GM21381 (cell line): ENCODE measurements around the gene DES.

ENCODE experiments used
- ATAC-seq: cut with Tn5 transposase; IDR thresholded peaks from one replicate; pipeline ENCODE4 v1.9.1; 2021; ENCODE audit warnings: mild to moderate bottlenecking, moderate library complexity; ENCODE audit not compliant: unreplicated experiment

Gene DES

DNA sequence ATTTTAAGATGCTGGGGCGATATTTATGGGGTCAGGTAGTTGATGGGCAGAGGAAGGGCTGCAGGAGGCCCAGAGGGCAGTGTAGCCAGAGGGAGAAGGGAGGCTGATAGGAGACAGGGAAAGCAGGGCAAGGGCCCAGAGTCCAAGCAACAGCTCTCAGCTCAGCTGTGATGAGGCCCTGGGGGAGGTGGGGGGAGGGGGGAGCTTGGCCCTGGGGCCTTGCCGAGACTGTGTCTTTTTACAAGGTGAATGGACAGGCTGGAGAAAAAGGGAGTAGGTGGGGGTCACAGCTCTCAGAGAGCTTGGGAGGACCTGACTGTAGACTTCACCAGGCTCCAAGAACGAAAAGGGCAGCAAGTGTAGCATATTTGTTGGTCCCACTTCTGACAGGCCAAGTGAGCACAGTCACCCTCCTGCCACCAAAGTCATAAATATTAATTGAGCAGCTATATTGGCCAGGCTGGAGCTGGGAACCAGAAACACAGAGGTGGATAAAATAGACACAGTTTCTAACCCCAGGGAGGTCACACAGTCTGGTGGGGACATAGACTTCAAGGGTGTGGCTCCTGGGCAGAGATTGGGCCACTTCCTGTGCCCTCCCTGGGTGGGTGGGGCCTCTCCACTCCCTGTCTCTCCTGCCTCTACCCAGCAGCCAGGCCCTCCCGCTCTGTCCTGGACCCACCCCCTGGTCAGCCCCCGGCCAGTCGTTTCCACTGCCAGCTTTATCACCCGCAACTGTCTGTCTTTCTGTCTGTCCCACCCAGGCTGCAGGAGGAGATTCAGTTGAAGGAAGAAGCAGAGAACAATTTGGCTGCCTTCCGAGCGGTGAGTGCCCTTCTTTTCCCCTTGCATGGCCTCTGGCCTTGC is 1.4 kb downstream of the DES start:
- ATAC-seq: no peak

DNA sequence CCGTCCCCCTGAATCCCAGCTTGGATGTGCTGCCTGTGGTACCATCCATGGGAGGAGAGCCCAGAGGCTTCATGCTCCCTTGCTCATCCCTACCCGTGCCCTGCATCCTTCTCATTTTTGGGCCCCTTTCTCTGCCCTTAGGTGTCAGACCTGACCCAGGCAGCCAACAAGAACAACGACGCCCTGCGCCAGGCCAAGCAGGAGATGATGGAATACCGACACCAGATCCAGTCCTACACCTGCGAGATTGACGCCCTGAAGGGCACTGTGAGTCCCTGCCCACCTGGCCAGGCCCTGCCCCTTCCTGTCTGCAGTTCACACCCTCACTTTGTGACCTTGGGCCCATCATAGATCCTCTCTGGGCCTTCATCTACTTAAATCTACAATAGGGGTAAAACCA is 2.5 kb downstream of the DES start:
- no peak for ATAC-seq

GRCh38 chr2:219421323-219421722 is 3.1 kb downstream of the DES start:
- ATAC-seq: no peak

GRCh38 chr2:219422952-219423534 is 4.9 kb downstream of the DES start:
- no peak for ATAC-seq

GRCh38 chr2:219423652-219424377 is 5.6 kb downstream of the DES start:
- ATAC-seq: no peak

DNA sequence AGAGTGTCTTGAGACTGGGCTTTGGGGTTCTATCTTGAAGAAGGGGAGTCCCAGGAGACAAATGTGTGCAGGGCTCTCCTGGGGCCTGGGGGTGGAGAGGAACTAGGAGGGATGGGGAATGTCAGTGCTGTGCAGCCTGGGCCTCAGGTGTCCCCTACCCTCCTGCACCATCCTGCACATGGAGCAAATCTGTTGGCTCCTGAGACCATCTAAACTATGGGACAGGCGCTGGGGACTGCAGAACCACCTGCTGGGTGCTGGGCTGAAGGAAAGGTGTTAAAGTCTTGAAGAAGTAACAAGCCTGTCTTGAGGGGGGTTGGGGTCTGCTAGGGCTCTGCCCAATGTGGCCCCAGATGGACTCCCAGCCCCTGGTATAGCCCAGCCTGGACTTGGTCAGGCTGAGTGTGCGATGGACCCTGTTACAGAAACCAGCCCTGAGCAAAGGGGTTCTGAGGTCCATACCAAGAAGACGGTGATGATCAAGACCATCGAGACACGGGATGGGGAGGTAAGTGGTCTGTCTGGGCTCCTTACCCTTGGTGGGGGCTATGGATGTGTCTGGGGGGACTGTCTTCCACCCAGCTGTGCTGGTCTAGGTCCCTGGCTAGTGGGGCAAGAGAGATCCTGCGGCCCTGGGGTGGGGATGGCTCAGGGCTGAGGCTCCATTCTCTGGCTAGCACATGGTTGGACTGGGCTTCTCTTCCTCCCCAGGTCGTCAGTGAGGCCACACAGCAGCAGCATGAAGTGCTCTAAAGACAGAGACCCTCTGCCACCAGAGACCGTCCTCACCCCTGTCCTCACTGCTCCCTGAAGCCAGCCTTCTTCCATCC is 7.3 kb downstream of the DES start:
- no peak for ATAC-seq

DNA sequence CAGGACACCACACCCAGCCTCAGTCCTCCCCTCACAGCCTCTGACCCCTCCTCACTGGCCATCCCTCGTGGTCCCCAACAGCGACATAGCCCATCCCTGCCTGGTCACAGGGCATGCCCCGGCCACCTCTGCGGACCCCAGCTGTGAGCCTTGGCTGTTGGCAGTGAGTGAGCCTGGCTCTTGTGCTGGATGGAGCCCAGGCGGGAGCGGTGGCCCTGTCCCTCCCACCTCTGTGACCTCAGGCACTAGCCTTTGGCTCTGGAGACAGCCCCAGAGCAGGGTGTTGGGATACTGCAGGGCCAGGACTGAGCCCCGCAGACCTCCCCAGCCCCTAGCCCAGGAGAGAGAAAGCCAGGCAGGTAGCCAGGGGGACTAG is 7.9 kb downstream of the DES start:
- no peak for ATAC-seq

DNA sequence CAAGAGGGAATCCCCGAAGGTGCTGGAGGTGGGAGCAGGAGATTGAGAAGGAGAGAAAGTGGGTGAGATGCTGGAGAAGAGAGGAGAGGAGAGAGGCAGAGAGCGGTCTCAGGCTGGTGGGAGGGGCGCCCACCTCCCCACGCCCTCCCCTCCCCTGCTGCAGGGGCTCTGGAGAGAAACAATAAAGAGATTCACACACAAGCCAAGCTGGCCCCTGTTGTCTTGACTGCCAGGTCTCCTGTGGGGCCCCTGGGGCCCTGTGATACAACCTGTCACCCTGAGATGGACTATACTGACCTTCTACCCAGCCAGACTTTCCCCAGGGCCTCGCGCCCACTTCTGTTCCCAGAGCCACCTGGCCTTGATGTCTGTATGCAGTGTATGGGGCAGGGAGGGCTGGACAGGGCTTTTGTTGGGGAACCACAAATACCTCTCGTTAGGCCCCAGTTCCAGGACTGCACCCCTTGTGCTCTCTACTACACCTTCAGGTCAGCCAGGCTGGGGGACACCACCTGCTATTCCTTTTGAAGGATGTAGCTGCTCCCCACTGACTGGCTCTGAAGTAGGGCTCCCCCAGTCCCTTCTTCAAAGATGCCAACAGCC is 8.5 kb downstream of the DES start:
- ATAC-seq: no peak

- no peak for ATAC-seq
Observed at GRCh38 chr2:219428469-219428868, 10.3 kb downstream of the DES start.

- ATAC-seq: no peak
Observed at GRCh38 chr2:219429958-219430606, 11.9 kb downstream of the DES start.

- ATAC-seq: no peak
Observed at GRCh38 chr2:219430633-219431615, 12.7 kb downstream of the DES start.

GRCh38 chr2:219433666-219434467 is 15.7 kb downstream of the DES start:
- ATAC-seq: no peak

- ATAC-seq: no peak
Observed at GRCh38 chr2:219434468-219434717, 16.2 kb downstream of the DES start.

DNA sequence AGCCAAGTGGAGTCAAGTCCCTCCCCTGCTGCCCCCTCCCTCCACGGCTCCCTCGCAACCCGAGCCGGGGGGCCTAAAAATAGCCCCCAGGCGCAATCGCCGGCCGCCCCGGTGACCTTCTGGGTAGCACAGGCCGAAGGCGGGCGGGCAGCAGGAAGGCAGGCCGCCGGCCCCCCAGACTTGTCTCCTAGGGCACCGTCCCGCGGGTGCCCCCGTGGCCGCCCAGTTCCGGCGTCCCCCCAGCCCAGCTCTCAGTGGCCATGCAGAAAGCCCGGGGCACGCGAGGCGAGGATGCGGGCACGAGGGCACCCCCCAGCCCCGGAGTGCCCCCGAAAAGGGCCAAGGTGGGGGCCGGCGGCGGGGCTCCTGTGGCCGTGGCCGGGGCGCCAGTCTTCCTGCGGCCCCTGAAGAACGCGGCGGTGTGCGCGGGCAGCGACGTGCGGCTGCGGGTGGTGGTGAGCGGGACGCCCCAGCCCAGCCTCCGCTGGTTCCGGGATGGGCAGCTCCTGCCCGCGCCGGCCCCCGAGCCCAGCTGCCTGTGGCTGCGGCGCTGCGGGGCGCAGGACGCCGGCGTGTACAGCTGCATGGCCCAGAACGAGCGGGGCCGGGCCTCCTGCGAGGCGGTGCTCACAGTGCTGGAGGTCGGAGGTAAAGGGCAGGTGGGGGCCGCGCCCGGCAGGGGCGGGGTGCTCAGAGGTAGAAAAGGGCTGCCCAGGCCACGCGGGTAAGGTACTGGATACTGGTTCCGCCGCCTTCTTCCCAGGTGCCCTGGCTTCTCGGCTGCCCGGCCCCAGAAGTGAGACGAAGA is 16.7 kb downstream of the DES start, which contains the start of gene SPEG:
SPEG (plus strand) TSS at position 126 of the 808 bp plus-strand sequence; CDS start at position 261, 135 bp downstream.
- no peak for ATAC-seq

DNA sequence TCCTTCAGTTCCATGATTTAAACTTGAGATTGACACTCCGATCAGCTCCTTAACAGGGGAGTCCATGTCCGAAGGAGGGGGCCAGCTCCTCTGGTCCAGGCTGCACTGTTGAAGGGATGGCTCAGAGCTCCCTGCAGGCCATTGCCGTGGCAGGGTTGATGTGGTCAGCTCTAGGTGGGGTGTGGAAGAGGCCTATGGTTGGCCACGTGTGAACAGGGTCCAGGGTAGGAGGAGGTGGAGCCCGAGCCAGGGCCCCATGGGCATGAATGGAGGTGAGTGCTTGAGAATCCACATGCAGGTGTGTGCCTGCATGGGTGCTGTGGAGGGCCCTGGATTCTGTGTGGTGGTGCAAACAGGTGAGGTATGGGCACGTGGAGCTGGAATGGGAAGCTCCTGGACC is 17.5 kb downstream of the DES start:
- ATAC-seq: no peak

DNA sequence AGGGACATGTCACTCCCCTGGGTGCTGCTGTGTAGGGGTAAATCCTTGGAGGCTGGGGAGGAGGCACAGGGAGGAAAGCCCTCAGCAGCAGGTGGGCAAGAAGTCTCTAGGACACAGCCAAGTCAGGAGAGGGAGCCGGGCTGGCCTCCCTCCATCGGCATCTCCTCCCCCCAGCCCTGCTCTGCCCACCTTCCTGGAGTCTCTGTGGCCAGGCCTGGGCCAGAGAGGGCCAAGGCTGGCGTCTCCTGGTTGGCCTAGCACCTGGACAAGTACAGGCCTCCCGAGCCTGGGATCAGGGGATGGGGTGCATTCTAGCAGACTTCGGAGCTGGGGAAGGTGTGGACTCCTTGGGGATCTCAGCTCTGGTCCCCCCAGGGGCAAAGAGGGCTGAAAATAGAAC is 18.3 kb downstream of the DES start:
- no peak for ATAC-seq

GRCh38 chr2:219437141-219437540 is 19.0 kb downstream of the DES start:
- ATAC-seq: no peak
